Cardiac fibroblast (primary cell): ENCODE measurements around the gene SESN2.

Source experiments
- DNase-seq, 2 donors: peaks; one replicate each; pipeline versions ENCODE4 v3.0.0 to v3.0.0-alpha.2; 2010; ENCODE audit warnings: low read depth in 2 of 2
- H3K4me3 ChIP-seq, 2 donors: replicated peaks in 1 of 2; 1 replicate in 1 of 2; 2 replicates in 1 of 2; pipeline ENCODE4 v1.5.1; 2011; ENCODE audit warnings: low read depth in 2 of 2, low read length in 2 of 2, mild to moderate bottlenecking in 2 of 2, moderate library complexity in 1 of 2
- TF ChIP-seq, protein P1 (sequence below): IDR thresholded peaks from one replicate; pipeline ENCODE4 v1.5.1; 2011; ENCODE audit warnings: low read depth, mild to moderate bottlenecking, low read length, inconsistent platforms

Gene SESN2

DNA sequence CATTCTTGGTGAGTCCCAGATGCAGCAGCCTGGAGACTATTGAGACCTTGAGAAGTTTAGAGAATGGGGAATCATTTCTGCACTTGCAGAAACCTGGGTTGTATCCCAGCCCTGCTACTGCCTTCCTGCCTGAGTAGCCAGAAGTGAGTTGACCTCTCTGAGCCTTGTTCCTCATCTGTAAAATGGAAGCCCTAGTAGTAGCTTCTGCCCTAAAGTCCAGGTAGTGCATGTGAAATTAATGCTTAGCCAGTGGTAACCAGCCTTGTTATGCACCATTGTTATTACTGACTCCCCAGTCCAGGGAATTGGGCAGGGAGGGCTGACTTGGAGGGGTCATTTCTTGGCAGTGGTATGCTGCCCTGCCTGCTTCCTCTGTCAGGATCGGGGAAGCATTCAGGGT lies 5.6 kb downstream of the SESN2 start:
- DNase-seq = no peak
- TF ChIP-seq, protein P1, sequence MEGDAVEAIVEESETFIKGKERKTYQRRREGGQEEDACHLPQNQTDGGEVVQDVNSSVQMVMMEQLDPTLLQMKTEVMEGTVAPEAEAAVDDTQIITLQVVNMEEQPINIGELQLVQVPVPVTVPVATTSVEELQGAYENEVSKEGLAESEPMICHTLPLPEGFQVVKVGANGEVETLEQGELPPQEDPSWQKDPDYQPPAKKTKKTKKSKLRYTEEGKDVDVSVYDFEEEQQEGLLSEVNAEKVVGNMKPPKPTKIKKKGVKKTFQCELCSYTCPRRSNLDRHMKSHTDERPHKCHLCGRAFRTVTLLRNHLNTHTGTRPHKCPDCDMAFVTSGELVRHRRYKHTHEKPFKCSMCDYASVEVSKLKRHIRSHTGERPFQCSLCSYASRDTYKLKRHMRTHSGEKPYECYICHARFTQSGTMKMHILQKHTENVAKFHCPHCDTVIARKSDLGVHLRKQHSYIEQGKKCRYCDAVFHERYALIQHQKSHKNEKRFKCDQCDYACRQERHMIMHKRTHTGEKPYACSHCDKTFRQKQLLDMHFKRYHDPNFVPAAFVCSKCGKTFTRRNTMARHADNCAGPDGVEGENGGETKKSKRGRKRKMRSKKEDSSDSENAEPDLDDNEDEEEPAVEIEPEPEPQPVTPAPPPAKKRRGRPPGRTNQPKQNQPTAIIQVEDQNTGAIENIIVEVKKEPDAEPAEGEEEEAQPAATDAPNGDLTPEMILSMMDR = no peak
- H3K4me3 ChIP-seq = no peak overlapping the region

DNA sequence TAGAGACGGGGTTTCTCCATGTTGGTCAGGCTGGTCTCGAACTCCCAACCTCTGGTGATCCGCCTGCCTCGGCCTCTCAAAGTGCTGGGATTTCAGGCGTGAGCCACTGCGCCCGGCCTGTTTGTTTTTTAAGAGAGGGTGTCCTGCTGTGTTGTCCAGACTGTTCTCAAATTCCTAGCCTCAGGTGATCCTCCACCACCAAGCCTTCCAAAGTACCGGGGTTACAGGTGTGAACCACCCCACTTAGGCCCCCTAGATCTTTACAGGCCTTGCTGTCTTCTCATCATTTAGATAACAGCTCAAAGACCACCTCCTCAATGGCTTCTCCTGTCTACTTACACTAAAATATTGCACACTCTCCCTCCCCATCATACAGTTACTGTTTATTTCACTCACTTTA lies 6.3 kb downstream of the SESN2 start:
- DNase-seq = no peak
- H3K4me3 ChIP-seq = no peak overlapping the region
- TF ChIP-seq, protein P1 = no peak

DNA sequence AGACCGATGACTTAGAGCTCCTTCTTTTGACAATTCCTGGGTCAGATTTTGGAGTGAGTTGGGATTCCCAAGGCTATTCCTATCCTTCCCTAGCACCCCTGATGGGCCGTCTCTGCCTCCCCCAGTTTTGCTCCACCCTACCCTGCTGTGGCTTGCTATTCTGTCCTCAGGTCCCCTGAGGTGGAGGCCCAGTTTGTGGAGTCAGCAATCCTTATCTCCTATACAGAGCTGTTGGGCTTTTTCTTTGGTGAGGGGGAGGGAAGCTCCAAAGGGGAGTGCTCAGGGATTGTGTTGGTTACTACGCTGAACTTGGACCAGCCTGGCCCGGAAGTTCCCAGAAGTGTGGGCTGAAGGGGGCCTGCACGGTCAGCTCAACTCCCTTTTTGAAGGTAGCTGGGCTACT lies 7.6 kb downstream of the SESN2 start:
- no peak overlapping the region for H3K4me3 ChIP-seq
- TF ChIP-seq, protein P1 = no peak
- peak in 1 of 2 donors; percentile 42 for DNase-seq

DNA sequence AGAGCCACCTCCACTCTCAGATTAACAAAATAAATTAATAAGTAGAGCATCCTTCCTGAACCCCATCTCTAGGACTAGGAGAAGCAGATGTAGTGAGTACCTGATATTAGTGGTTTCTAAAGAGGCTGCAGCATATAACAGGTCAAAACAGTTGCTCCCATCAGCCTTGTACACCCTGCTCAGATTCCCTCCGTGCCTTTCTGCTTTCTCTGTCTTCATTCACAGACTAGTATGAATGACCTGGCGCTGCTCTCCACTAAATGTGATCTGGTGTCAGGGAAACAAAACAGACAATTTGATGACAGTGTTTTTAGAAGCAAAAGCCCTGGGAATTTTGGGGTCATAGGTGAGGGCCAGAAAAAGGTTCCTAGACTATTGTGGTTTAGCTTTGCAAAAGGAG lies 8.3 kb downstream of the SESN2 start:
- no peak overlapping the region for H3K4me3 ChIP-seq
- DNase-seq = no peak
- TF ChIP-seq, protein P1 = no peak

DNA sequence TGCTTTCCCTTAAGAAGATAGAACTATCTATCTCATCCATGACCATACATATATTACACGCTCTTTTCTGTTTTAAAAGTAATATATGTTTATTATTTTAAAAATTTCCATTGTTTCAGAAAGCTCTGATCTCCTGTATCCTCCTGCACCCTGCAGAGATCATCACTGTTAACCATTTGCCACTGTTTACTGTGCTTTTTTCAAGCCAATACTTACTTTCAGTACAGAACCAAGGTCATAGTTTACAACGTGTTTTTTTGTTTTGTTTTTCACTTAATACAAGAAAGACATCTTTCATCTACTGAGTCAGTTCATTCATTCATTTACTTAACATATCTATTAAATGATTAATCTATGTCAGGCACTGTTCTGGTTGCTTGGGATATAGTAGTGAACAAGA lies 10.2 kb downstream of the SESN2 start:
- no peak for DNase-seq
- H3K4me3 ChIP-seq = no peak overlapping the region
- TF ChIP-seq, protein P1 = no peak

DNA sequence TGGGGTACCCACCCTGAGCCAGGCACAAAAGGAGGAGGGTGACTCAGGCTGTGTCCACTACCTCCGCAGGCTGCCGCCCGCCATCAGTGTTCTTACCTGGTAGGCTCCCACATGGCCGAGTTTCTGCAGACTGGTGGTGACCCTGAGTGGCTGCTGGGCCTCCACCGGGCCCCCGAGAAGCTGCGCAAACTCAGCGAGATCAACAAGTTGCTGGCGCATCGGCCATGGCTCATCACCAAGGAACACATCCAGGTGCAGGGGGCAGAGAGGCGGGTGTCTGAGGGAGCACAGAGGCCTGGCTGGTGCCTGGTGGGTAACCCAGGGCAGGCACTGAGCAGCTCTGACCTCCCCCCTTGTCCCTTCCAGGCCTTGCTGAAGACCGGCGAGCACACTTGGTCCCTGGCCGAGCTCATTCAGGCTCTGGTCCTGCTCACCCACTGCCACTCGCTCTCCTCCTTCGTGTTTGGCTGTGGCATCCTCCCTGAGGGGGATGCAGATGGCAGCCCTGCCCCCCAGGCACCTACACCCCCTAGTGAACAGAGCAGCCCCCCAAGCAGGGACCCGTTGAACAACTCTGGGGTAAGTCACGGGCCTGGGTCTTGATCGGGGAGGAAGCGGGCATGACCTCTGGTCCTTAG lies 13.0 kb downstream of the SESN2 start:
- TF ChIP-seq, protein P1 = no peak
- DNase-seq = no peak
- no peak overlapping the region for H3K4me3 ChIP-seq

DNA sequence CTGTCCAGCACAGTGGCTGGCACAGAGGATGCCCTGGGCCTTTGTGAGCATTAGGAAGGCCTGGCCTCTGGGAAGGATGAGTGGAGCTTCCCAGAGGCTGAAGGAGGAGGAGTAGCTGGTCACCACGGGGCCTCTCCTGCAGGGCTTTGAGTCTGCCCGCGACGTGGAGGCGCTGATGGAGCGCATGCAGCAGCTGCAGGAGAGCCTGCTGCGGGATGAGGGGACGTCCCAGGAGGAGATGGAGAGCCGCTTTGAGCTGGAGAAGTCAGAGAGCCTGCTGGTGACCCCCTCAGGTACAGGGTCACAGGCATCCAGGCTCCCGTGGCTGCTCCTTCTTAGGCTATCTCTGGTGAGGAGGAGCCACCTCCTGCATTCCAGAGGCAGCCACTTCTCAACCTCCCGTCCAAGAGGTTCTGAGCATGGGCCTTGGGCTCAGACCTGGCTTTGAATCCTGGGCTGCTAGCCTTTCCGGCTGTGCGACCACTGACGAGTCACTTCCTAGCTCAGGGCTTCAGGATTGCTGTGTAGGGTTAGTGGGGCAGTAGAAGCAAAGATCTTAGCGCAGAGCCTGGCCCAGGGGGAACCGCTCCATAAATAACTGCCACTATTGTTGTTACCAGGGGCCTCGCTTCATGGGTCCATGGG lies 14.0 kb downstream of the SESN2 start:
- TF ChIP-seq, protein P1 = no peak
- no peak overlapping the region for H3K4me3 ChIP-seq
- DNase-seq = no peak
